ENCODE data around the gene PCGF1.

GRCh38 chr2:74551942-74552913 lies 44.7 kb upstream of the PCGF1 start:
- TF ChIP-seq CTCF (conservative IDR thresholded peaks at IDR 0.05; ENCODE audit: low read depth, low read length) (no peak), EZH2 (IDR thresholded peaks at IDR 0.05; ENCODE audit: borderline replicate concordance, low read depth, low read length, poor library complexity, severe bottlenecking) (no peak)
